Spleen (tissue), 7 donors: ENCODE results near the gene DNER.
"Not testable (repeated sequence)": the region's sequence is repeated elsewhere in the genome, so short reads cannot be mapped to it uniquely, and the experiment has no call there.

Experiments
- CTCF ChIP-seq, 11 experiments: fragments of 200-600 bp in 7 of 11; fragments of 450-650 bp in 4 of 11; sonication (generic) in 4 of 11; IDR thresholded peaks in 8 of 11; conservative IDR thresholded peaks in 3 of 11; 1 replicate in 7 of 11; 2 replicates in 4 of 11; pipeline versions ENCODE4 v1.4.0 to v1.8.0; 2016 to 2021; ENCODE audit warnings: antibody characterized with exemption in 11 of 11, inconsistent platforms in 4 of 11, mild to moderate bottlenecking in 1 of 11
- POLR2A ChIP-seq, 3 donors: fragments of 450-650 bp; IDR thresholded peaks; one replicate each; pipeline ENCODE4 v1.5.1; 2017; ENCODE audit warnings: antibody characterized with exemption in 3 of 3, mild to moderate bottlenecking in 1 of 3
- POLR2AphosphoS5 ChIP-seq, 3 donors: sonication (generic); formaldehyde crosslinking; IDR thresholded peaks; one replicate each; pipeline ENCODE4 v1.5.1; 2017; ENCODE audit warnings: antibody characterized with exemption in 3 of 3
- donor health status: DM: no; HTN: no; CAD: no; lungs with moderate emphysema.
- donor health status: DM: no; HTN: no; CAD: no.
- donor health status: DM: no; HTN: no; CAD: no.

GRCh38 chr2:229506699-229507098 is 207.7 kb downstream of the DNER start:
- not testable (repeated sequence) for TF ChIP-seq POLR2A (IDR thresholded peaks at IDR 0.05); POLR2AphosphoS5 (IDR thresholded peaks at IDR 0.05); CTCF (IDR thresholded peaks at IDR 0.05 in 8 of 11, conservative IDR thresholded peaks at IDR 0.05 in 3 of 11)
